Measurements from ENCODE around the gene ZNF408.

DNA sequence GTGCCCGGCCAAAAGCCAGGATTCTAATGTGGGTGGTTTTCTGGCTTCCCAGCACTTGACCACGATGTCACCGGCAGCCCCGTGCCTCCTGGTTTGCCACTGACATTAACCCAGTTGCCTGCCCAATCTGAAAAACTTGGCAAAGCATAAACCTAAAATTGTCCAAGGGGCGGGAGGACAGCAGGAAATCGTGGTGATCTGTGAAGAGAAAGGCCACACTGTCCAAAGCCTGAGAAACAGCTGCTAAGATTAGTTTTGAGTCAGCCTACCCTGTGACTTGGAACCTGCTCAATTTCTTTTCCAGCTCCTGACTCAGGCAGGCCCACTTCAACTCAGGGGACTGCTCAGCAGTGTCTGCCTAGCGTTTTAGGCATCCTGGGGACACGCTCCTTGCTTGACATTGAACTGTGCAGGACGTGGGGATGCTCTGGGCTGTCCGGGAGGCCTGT, 10.0 kb downstream of the ZNF408 start:
- TF ChIP-seq CTCF (conservative IDR thresholded peaks at IDR 0.05; ENCODE audit: low read length) (no peak), EZH2phosphoT487 (IDR thresholded peaks at IDR 0.05; ENCODE audit: borderline replicate concordance, low read depth, low read length) (no peak)

Data from OCI-LY7 (cell line).